Keratinocyte (primary cell): Measurements from ENCODE around the gene PSG11.
"Not testable (repeated sequence)": the region's sequence is repeated elsewhere in the genome, so short reads cannot be mapped to it uniquely, and the experiment has no call there.

Experiments
- CTCF ChIP-seq, 3 experiments: IDR thresholded peaks in 1 of 3; conservative IDR thresholded peaks in 1 of 3; optimal IDR thresholded peaks in 1 of 3; 2 replicates in 2 of 3; 3 replicates in 1 of 3; pipeline versions ENCODE3 to v1.5.1; 2011; ENCODE audit warnings: low read length in 3 of 3, mild to moderate bottlenecking in 3 of 3, moderate library complexity in 2 of 3, control low read depth in 1 of 3, inconsistent platforms in 1 of 3; ENCODE audit not compliant: insufficient read depth in 2 of 3; ENCODE audit errors: extremely low read depth in 1 of 3
- EZH2 ChIP-seq: IDR thresholded peaks from one replicate; pipeline ENCODE4 v1.6.1; 2012; ENCODE audit warnings: inconsistent platforms, mild to moderate bottlenecking, low read length, moderate library complexity

GRCh38 chr19:42971451-42971850 lies 54.8 kb downstream of the PSG11 start:
- TF ChIP-seq EZH2; CTCF (optimal IDR thresholded peaks at IDR 0.05 in 1 of 3, IDR thresholded peaks at IDR 0.05 in 1 of 3, conservative IDR thresholded peaks at IDR 0.05 in 1 of 3; ENCODE audit: extremely low read depth in 1 of 3, insufficient read depth in 2 of 3, low read length in 3 of 3): not testable (repeated sequence)
